Inflammatory macrophage treated with lipopolysaccharide for 4 hours (primary cell): ENCODE results near the gene ZBTB43.
"Not testable (repeated sequence)": the region's sequence is repeated elsewhere in the genome, so short reads cannot be mapped to it uniquely, and the experiment has no call there.

ENCODE experiments used
- DNase-seq: peaks from one replicate; pipeline ENCODE4 v3.0.0-alpha.2; 2020

Gene ZBTB43

DNA sequence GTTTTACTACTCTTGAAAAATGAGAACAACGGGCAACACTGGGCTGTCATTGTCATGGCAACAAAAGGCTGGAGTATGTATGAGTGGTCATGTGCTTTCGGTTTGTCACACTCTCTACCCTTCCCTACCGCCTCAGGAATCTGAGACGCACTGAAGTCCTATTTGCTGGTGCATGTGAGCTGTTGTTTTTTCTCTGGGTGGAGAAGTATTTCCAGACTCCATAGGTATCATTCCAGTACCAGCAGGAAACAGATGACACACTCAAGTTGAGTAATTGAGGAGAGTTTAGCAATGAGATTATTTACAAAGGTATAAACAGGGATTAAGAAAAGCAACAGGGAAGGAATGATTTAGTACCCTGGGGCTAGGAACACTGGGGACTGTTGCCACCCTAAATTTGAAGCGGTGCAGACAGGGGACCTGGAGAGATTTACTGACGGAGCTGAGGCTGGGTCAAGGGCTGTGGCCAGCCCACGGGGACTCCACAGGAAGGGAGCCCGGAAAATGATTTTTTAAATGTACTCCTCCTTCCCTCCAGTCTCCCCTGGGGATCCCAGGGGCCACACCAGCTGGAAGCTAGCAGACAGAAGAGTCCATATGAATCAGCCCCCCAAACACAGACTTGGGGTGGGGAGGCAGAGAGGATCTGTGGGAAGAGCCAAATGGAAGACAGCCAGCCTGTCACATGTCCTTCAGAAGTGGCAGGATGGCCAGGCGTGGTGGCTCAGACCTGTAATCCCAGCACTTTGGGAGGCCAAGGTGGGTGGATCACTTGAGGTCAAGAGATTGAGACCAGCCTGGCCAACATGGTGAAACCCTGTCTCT lies 13.2 kb upstream of the ZBTB43 start:
- peak; percentile 70 for DNase-seq

DNA sequence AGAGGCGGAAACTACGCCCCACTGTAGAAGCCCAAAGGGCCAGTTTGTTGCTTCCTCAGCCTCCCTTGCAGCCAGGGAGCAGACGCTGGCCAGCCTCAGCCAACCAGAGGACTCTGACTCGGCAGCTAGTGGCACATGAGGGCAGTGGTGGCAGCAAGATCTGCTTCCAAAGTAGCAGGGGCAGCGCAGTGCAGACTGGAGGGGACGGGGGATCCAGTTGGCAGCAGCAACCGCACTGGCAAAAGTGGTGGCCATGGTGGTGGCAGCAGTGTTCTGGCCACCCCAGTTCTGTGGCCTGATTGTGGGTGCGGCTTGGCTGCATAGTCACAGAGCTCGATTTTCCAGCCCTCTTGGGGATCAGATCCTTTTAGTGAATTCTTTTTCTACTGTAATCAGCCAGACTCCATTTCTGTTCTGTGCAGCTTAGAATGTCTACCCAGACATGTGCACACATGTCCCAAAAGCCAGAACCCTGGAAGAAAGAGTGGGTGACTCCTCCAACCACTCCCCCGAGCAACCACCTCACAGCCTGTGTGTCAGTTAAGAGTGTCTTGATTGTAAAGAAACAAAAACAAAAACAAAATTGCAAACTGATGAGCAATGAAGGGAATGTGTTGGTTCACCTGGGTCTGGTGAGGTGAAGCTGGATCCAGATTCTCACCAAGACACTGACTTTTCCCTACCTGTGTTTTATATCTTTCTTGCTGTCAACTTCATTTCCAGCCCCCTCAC lies 11.0 kb upstream of the ZBTB43 start:
- no peak for DNase-seq

DNA sequence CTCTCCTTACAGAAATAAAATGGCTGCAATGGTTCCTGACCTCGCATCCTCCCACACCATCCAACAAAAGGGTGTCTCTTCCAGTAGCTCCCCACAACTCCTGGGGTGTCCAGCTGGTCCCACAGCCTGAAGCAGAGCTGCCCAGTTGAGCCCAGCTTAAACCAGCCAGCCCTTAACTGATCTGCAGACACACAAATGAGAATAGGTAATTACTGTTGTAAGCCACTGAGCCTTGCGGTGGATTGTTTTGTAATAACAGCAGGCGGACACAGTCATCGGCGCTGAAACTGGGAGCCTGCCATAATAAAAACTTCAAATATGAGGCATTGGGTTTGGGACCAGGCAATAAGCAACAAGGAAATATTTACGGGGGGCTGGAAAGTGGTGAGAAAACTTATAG lies 10.4 kb upstream of the ZBTB43 start:
- DNase-seq = no peak

DNA sequence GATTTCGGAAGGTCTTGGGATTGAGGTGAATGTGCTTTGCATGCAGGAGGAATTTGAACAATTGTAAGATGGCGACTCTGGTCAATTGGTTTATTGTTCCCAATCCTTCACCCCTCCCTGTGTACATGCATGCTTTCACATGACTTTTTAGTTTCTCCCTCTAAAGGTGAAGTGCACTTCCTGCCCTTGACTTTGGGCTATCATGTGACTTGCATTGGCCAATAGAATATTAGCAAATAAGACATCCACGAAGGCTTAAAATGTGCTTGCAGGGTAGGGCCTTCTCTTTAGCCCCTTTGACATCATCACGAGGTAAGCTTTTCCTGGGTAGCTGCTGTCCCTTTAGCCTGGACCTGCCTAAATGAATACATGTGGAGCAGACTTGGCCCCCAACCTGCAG lies 8.1 kb upstream of the ZBTB43 start:
- DNase-seq = no peak

DNA sequence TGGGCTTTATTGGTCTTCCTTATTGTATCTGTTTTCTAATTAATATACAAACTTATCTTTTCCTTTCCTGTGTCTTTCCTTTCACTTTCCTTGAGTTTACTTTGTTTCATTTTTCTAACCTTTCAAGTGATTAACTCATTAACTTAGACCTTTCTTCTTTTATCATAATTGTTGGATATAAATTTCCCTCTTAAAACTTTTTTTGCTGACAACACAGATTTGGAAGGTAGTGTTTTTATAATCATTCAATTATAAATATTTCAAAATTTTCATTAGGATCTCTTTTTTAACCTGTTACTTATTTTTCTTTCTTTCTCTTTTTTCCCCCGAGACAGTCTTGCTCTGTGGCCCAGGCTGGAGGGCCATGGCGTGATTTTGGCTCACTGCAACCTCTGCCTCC lies 6.9 kb upstream of the ZBTB43 start:
- DNase-seq = no peak

DNA sequence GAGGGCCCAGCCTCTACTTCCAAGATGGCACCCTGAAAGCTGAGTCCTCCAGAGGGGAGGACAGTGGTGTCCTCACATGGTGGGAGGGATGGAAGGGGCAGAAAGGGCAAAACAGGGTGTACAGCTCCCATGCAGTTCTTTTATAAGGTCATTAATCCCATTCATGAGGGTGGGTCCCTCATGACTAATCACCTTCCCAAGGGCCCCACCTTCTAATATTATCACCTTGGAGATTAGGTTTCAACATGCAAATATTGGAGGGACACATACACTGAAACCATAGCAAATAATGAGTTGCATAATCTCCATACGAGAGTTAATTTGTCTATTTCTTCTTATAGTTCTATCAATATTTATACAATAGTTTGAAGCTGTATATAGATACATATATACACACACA lies 5.8 kb upstream of the ZBTB43 start:
- DNase-seq = no peak

DNA sequence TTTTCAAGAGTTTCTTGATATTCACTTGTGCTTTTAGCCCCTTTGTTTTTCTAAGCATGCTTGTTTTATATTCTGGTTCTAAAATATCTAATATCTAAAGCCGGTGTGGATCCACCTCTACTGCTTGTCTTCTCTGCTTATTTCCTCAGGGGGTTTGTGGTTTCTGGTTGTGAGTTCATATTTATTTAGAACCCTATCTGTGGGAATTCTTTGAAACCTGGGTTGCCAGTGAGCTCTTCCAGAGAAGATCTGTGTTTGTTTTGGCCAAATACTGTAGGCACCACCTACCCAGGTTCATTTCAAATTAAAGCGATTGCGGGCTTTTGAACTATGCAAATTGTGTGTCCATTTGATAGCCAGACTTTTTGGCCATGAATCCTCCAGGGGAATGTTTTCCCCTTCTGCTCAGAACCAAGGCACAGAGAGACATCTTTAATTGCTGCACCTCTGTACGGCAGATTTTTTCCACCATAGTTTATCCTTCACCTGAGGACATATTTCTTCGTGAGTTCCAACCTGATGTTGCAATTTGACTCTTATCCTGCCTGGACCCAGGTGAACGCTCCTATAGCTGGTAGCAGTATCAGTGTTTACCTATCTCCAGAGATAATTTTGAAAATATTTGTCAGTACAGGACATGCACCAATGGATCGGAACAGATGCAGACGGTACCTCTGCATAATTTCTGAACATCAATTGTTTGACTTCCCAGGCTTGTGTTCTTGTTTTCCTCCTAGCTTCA lies 2.4 kb upstream of the ZBTB43 start:
- no peak for DNase-seq

DNA sequence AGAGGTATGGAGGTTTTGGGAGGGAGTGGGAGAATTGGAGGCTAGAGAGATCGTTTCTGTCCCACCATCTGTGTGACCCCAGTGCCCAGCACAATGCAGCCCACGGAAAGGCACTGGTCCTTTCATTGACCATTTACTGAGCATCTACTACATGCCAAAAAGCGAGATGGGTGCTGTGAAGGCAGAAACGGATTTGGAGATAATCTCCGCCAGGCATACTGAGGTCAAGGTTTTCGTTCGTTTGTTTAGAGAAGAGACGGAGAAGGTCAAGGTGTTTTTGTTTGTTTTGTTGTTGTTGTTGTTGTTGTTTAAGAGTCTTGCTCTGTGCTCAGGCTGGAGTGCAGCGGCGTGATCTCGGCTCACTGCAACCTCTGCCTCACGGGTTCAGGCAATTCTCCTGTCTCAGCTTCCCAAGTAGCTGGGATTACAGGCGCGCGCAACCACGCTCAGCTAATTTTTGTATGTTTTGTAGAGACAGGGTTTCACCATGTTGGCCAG lies 593 bp upstream of the ZBTB43 start:
- DNase-seq = no peak

DNA sequence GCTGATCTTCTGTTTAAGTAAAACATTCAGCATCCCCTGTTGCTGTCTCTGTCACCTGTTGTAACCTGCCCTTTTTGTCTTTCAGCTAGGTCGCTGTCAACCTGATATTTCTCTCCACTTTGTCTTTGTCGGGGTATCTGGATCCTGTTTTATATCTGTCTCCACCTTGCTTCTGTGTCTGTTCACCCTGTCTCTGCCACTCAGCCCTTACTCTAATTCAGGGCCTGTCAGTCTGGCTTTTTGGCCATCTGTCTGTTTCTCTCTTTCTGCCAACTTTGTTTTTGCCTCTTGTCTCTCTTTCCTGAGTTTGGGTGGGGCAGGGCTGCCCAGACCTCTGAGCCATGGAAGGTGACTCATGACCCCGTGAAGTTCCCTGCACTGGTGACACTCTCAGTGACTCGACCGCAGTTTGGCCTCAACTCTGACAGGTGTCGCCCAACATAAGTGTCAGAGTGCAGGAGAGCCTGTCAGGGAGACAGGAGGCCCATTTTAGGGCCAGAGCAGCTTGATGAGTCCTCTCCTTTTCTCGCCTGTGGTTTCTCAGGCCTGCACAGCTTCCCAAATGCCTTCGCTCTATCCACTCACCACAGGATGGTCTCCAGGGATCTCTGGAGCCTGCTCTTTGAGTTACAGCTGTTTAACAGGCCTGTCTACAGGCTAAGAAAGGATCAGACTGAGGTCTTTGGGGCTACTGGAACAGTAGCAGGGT lies 868 bp downstream of the ZBTB43 start:
- DNase-seq = peak; percentile 95

DNA sequence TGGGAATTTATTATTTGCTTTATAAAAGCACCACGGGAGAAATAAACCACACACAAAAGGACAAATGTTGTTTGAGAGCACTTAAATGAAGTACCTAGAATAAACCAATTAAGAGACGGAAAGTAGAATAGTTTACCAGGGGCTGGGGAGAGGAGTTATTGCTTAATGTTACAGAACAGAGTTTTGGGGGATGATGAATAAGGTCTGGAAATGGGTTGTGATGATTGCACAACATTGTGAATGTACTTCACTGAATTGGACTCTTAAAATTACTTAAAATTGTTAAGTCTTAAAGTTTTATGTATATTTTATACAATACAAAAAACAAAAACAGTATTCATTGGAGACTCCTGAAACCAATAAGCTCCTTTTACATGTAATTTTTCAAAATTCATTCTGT lies 1.5 kb downstream of the ZBTB43 start:
- DNase-seq = peak; percentile 41

DNA sequence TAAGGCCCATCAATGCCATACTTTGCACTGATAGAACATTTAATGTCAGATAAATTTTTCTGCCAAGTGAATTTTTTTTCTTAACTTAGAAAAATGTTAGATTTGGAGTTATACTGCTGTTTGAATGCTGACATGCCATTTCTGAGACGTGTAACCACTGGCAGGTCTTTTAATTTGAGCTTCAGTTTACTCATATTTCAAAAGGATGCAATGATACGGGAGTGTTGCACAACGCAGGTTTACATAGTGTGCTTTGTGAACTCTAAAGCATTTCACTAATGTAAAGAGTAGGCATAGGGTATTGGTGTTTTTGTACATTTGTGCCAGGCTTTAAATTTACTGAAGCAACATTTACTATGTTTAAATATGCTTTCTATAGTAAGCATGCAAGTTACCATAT lies 4.2 kb downstream of the ZBTB43 start:
- DNase-seq = peak; percentile 20

DNA sequence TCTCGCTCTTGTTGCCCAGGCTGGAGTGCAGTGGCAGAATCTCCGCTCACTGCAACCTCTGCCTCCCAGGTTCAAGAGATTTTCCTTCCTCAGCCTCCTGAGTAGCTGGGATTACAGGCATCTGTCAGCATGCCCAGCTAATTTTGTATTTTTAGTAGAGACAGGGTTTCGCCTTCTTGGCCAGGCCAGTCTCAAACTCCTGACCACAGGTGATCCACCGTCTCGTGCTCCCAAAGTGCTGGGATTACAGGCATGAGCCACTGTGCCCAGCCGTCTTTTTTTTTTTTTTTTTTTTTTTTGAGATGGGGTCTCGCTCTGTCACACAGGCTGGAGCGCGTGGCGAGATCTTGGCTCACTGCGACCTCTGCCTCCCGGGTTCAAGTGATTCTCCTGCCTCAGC lies 5.4 kb downstream of the ZBTB43 start:
- DNase-seq = not testable (repeated sequence)

DNA sequence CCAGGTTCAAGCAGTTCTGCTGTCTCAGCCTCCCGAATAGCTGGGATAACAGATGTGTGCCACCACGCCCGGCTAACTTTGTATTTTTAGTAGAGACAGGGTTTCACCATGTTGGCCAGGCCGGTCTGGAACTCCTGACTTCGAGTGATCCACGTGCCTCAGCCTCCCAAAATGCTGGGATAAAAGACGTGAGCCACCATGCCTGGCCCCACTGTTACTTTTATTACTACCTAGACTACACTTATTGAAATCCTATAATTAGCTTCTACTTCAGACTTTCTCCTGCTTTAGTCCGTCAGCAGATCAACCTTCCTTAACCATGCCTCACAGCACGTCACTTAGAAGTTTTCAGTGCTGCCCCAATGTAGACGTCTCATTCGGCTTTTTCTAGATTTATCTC lies 8.2 kb downstream of the ZBTB43 start:
- no peak for DNase-seq

DNA sequence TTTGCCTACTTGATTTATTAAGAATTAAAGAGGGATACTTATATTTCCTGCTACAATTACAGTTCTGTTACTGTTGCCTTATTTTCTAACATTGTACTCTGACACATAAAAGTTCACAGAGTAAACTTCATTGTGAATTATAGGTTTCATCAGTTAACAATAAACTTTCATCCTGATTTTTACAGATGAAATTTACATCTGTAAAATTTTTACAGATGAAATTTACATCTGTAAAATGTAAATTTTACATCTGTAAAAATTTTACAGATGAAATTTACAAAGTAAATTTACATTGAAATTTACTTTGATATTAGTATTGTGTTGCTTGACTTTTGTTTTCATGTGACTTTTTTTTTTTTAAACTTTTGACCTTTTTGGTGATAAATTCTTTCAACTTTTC lies 9.3 kb downstream of the ZBTB43 start:
- DNase-seq = no peak

DNA sequence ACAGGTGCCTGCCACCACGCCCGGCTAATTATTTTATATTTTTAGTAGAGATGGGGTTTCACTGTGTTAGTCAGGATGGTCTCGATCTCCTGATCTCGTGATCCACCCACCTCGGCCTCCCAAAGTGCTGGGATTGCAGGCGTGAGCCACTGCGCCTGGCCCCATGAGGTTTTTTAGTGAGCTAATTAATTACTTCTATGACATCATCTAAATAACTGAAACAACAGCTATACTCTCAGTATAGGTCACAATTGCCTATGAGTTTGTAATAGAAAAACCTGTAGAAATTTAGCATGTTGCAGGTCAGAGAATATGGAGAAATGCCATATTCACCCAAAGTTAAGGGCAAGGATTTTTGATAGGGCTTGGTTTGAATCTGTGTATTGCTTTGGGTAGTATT lies 12.8 kb downstream of the ZBTB43 start:
- not testable (repeated sequence) for DNase-seq

DNA sequence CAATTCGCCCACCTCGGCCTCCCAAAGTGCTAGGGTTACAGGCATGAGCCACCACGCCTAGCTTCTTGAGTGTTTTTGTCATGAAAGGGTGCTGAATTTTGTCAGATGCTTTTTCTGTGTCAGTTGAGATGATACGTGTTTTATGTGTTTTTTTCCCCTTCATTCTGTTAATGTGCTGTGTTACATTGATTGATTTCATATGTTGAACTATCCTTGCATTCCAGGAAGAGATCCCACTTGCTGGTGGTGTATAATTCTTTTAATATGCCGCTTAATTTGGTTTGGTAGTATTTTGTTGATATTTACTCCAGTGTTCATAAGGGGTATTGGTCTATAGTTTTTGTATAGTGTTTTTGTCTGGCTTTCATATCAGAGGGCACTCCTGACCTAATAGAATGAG lies 13.6 kb downstream of the ZBTB43 start:
- DNase-seq = no peak

DNA sequence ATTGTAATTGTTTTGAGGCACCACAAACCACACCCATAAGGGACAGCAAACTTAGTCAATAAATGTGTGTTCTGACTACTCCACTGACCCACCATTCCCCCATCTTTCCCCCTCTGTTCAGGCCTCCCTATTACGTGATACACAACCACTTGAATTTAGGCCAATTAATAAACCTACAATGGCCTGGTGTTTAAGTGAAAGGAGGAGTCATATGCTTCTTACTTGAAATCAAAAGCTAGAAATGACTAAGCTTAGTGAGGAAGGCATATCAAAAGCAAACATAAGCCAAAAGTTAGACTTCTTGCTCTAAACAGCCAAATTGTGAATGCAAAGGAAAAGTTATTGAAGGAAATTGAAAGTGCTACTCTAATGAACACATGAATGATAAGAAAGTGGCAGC lies 14.6 kb downstream of the ZBTB43 start:
- DNase-seq = peak; percentile 8

DNA sequence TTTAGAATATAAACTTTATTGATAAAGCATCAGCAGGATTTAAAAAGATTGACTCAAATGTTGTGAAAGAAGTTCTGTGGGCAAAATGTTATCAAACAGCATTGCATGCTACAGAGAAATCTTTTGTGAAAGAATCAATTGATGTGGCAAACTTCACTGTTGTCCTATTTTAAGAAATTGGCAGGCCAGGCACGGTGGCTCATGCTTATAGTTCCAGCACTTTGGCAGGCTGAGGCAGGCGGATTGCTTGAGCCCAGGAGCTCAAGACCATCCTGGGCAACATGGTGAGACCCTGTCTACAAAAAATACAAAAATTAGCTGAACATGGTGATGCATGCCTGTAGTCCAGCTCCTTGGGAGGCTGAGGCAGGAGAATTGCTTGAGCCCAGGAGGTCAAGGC lies 17.4 kb downstream of the ZBTB43 start:
- no peak for DNase-seq

DNA sequence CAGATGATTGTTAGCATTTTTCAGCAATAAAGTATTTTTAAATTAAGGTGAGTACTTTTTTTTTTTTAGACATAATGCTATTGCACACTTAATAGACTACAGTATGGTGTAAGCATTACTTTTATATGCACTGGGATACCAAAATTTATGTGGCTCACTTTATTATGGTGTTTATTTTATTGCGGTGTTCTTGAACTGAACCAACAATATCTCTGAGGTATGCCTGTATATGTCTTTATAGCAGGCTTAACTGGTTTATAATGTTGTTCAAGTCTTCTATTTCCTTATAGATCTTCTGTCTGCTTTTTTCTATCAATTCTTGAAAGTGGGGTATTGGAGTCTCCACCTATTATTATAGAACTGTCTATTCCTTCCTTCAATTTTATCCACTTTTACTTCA lies 18.0 kb downstream of the ZBTB43 start:
- DNase-seq = no peak

DNA sequence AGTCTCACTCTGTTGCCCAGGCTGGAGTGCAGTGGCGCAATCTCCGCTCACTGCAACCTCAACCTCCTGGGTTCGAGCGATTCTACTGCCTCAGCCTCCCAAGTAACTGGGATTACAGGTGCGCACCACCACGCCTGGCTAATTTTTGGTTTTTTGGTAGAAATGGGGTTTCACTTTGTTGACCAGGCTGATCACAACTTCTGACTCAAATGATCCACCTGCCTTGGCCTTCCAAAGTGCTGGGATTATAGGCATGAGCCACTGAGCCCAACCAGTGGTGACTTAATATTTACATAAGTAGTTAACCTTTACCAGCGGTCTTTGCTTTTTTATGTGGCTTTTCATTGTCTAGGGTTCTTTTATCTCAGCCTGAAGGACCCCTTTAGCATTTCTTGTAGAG lies 19.2 kb downstream of the ZBTB43 start:
- not testable (repeated sequence) for DNase-seq

DNA sequence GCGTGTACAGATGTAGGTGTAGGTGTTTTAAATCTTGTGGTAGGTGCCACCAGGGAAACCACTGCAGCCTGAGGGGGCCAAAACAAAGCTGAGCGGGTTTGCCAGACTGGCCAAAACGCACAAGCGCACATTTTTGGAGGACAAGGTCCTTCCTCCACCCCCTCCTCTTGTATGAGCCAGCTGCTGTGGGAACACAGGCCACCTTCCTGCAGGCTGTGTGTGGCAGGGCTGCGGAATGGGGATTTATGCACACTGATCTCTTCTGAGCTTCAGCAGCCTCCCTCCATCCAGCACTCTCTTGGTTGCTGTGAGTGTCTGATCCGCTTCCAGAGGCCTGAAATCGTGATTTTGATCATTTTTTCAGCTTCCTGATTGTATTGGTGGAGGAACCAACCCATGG lies 22.4 kb downstream of the ZBTB43 start:
- no peak for DNase-seq

DNA sequence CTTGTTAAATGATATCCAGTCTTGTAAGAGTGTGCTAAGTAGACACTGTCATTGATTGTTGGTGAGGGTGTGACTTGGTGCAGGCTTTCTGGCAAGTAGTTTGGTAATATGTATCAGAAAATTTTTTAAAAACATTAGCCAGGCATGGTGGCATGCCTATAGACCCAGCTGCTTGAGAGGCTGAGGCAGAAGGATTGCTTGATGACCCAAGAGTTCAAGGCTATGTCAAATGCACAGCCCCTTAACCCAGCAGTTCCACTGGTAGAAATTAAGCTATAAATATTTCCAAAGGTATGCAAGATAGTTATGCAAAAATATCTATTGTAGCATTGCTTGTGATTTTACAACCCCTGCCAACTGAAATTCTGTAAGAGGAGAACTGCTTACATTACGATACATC lies 24.2 kb downstream of the ZBTB43 start:
- DNase-seq = no peak

DNA sequence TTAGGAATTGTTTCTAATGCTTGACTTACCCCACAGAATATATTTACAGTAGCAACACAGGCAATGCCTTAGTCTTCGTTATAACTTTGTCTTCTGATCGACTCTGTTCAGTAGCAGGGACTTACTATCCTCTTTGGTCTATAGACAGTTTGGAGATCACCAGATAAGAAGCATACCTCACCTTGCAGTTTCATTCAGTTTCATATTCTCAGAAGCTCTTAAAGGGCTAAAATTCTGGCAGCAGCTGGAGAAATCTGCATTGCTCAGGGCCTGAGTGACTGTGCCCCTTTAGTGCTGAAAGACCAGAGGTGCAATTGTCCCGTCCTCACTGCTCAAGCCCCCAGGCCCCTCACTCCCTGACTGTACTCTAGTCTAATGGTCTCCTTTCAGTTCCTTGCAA lies 26.0 kb downstream of the ZBTB43 start:
- DNase-seq = no peak
